Iris pigment epithelial cell (primary cell): ENCODE data around the gene PSMB8.
"Not testable (repeated sequence)": the region's sequence is repeated elsewhere in the genome, so short reads cannot be mapped to it uniquely, and the experiment has no call there.

Experiments used
- DNase-seq: peaks from one replicate; pipeline ENCODE4 v3.0.0-alpha.2; 2011; ENCODE audit warnings: low read depth

PSMB8 gene

DNA sequence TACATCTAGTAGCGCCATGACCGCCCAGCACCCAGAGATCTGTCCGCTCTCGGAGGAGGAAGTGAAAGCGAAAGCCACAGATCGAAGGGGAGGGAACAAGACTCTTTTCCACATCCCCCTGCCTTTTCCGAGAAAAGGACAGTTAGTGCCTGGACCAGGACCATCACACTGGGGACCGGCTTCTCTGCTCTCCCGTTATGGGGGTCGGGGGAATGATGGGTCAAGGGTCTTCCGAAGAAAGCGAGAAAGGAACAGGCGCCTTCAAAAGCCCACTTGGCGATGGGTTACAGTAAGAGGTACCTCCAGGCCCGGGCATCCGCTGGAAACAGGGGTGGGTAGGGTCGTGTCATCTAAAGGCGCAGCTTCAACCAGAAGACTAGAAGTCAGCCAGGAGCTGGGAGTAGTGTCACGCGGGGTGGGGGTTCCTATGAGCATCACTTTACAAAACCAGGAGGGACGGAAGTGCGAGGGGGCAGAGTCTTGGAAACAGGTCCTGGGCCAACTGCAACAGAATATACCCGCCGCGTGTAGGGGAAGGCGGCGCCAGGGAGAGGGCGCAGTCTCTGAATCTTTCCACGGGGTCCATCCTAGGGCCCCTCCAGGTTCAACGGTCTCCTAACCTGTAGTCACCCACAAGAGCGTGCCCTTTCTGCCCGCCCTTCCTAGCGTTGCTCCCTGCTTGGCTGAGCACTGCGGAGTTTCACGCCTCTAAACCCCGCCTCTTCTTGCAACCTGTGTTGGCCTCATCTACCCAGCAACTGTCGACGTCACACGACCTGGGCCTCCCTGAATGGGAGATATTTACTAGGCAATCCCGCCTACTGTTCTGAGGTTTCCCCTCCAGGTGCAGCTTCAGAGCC is at the start of gene PSMB8:
Gene PSMB8, minus strand, starts transcription at position 69 of the 860 bp plus-strand sequence. Its CDS starts 51 bp downstream, at position 18.
- peak; percentile 94 for DNase-seq

DNA sequence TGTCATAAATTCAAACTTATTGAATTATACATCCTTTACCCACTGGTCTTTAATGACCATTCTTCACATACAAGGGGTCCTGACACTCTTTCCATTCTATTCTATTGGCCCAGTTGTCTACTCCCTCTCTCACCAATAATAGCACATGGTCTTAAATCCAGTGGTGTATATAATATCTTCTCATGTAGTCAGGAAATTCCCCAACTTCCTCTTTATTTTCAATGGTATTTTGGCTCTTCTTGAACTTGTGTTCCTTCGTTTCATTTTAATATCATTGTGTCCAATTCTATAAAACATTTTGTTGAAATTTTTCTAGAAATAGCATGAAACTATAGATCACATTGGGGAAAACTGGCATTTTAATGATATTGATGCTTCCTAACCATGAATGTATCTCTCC is 47.0 kb upstream of the PSMB8 start:
- DNase-seq, result no peak

DNA sequence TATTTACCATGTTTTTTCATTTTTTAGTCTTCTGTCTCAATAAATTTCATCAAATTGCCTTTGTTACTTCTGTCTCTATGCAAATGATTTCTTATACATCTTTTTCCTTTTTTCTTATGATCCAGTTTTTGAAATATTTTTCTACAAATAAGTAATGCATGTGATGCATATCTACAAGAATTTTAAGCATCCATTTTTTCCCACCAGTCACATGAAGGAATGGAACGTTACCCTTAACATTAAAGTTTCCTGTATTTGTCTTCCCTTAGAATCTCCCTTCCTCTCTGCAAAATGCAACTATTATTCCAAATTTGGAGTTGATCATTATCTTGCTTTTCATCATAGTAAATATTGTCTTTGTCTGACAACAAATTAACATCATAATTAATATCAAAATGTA is 45.7 kb upstream of the PSMB8 start:
- peak; percentile 6 for DNase-seq

DNA sequence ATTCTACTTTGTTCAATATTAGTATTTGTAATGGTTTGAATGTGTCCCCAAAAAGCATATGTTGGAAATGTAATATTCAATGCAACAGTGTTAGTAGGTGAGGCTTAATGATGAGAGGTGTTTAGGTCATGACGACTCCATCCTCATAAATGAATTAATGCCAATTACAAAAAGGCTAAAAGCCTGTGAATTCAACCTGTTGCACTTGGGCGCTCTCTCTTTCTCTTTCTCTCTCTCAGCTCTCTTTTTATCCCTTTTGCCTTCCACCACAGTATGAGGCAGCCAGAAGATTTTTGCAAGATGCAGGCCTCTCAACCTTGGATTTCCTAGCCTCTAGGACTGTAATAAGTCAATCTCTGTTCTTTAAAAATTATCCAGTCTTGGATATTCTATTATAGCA is 44.7 kb upstream of the PSMB8 start:
- no peak for DNase-seq

DNA sequence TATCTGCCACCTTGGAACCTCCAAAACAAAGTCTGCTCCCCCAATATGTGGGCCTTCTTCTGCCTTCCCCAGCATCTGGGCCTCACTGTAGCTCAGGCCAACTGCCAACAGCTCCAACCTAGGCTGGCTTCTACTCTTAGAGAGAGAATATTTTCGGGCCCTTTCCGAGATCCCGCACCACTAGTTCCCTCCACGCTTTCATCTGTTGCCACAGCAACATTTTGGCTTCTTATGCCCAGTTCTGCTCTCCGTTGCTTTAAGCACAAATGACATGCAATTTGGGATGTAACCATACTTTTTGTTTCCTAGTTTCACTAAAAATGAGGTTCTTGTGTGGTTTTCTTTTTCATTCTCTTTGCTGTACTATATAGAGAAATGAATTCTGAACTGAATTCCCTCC is 43.8 kb upstream of the PSMB8 start:
- DNase-seq, result no peak

DNA sequence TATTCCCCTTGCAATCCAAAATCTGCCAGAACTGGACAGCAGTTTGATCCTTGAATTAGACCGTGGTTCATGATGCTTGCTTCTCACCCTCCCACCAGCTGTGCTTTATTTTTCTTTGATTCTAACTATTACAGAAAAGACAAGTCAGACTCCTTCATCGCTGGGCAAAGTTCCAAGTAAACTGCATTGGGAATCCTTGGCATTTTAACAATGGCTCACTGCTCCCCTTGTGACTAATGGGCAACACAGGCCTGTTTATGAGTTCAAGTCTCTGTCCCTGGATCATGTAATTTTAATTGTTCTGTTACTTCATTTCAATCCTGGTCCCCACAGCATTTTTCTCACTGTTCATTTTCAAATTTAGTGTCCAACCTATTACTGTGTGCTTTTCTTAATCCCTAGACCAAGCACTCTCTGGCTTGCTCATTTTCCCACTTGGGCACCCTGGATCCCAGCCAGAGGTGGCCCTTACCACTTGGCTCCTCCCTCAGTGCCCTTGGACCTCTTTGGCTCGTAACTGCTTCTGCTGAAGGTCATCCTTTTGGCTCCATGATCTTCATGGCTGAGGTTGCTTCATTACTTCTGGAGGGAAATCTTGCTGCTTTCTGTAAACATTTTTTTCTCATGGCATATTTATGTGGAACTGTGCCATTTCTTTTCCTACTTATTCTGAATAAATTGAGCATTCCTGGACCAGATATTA is 43.0 kb upstream of the PSMB8 start:
- peak; percentile 78 for DNase-seq

DNA sequence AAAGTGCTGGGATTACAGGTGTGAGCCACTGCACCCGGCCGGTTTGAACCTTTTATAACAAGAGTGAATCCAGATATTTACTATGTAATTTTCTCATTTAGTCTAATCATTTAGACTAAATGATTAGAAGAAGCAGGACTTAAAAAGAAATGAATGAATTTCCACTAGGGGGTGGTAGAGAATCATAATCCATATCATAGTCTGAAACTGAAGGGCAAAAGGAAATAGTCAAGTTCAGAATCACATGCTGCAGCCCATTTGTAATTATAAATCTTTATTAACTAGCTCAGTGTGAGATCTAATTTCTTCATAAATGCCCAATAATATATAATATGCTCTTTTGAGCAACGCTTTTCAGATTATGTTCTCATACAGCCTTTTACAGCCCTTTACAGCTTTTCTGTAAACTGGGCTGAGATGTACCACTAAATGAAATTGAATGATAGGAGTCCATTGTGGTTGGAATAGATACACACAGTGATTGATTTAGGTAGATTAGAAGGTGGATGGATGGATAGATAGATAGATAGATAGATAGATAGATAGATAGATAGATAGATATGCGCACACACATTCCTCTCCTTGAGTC is 41.9 kb upstream of the PSMB8 start:
- DNase-seq, result peak; percentile 76

DNA sequence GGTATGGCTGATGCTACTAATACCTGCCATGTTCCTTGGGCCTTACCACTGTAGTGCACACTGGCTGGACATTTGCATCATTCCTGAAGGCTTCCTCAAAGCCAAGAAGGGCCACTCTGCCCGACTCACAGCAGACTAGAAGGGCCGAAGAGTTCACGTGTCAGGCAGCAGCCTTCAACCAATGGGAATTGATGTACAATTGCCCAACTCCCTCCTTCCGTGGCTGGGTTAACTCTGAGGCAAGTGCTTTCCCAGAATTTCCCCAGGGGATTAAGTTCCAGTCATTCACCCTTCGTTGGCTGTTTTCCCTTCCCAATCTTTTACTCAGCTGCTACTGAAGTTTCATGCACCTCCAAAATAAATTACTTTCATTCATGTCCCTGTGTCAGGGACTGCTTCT is 39.9 kb upstream of the PSMB8 start:
- peak; percentile 69 for DNase-seq

DNA sequence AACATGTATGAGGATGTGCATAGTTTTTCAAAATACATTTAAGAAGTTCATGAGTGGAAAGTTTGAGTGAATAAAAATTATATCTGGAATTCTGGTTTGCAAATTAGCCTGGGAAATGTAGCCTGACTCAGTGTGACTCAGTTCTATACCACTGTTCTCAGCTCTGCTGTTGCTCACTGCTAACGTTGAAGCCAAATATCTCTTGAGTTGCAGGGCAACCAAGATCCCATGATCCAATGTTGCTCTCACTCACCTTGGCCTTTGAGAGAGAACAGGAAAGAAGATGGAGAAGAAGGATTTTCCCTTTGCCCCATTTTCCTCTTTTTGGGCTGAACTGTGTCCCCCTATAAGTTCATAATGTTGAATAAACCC is 39.0 kb upstream of the PSMB8 start:
- peak; percentile 65 for DNase-seq

DNA sequence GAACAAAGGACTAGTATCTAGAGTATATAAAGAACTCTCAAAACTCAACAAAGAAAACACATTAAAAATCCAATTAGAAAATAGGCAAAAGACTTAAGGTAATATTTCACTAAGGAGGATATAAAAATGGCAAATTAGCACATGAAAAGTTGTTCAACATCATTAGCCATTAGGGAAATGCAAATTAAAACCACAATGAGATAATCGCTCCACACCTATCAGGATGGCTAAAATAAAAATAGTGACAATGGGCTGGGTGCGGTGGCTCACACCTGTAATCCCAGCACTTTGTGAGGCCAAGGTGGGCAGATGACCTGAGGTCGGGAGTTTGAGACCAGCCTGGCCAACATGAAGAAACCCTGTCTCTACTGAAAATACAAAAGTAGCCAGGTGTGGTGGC is 37.1 kb upstream of the PSMB8 start:
- not testable (repeated sequence) for DNase-seq

DNA sequence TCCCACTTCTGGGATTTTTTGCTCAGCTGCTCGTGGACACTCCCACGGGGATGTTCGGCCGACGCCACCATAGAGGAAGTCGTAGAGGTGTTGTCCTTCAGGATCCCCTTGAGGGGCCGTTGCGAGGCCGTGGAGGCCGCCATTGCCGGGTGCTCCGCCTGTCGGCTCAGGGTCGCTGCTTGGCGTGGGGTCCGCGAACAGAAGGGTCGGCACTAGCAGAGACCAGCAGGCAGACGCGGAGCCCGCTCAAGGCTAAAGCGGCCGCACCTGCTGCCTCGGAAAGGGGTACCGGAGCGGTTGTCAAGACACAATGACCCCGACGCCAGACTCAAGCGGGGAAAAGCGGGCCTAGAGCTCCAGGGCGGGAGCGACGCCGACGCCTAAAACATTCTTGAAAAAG is 35.8 kb upstream of the PSMB8 start:
- DNase-seq, result no peak

DNA sequence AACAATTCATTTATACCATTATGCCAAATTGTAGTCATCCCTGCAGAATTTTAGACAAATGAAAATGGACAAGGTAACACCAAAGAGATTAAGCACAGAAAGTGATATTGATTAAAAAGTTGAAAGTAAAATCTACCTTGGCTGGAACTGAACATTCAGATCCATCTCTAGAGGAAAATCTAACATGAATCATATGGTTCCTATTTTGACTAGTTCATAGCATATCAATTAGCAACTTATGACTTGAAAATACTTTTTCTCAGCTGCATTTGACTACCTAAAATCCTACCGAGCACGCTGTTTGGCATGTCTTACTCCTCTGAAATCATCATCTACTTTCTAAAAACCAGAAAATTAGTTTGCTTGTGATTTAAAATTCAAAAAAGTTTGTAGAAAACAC is 32.8 kb upstream of the PSMB8 start:
- DNase-seq, result no peak

DNA sequence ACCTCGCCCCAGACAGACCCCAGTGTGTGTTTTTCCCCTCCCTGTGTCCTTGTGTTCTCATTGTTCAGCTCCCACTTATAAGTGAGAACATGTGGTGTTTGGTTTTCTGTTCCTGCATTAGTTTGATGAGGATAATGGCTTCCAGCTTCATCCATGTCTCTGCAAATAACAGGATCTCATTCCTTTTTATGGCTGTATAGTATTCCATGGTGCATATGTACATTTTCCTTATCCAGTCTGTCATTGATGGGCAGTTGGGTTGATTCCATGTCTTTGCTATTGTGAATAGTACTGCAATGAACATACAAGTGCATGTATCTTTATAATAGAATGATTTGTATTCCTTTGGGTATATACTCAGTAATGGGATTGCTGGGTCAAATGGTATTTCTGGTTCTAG is 30.1 kb upstream of the PSMB8 start:
- DNase-seq, result not testable (repeated sequence)

DNA sequence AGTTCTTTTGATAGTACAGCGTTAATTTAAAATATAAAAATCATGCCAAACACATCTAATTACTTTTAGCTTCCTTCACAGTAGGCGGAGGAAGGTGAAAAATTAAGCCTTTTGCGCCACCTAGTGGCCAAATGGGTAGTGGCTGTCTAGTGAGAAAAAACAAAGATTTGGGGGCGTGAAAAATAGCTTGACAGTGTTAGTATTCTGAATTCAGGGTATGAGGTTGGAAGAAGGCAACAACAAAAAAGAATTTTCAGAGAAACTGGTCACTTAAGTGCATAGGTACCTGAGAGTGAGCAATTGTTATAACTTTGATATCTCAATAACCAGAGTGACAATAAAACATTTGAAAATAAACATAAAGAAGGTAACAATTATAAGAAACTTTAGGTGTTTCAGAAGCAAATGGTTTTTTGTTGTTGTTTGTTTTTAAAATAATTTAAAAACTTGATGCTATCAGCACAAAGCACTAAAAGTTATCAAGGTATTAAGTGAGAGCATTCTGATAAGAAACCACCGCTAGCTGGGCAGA is 24.5 kb upstream of the PSMB8 start:
- peak; percentile 56 for DNase-seq

DNA sequence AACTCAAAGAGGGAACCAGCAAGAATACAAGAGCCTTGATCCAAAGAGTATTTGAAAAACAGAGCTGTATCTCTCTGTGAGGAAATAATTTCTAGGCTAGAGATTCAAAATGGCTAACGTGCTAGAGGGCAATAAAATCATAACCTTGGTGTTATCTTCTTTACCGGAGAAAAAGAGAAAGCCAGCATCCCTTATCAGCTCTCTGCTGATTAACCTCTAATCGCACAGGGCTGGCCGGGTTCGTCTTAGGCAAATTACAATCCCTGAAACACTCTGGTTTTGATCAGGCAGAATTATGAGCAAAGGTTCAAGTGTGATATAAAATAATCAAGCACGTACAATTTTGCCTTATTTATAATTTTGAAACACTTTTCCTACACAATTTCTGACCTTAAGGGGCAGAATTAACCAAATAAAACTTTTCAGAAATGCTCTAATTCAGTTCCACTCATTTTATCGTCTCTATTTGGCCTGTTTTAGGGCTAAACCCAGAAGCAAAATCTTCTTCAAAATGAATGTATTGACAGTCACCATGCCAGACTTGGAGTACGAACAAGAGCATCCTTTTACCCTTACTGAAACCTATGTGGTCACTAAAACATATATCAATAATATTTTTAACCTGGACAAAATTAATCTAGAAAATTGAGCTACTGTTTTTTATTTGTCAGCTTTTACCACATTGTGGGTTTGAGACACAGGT is 23.9 kb upstream of the PSMB8 start:
- DNase-seq, result no peak

DNA sequence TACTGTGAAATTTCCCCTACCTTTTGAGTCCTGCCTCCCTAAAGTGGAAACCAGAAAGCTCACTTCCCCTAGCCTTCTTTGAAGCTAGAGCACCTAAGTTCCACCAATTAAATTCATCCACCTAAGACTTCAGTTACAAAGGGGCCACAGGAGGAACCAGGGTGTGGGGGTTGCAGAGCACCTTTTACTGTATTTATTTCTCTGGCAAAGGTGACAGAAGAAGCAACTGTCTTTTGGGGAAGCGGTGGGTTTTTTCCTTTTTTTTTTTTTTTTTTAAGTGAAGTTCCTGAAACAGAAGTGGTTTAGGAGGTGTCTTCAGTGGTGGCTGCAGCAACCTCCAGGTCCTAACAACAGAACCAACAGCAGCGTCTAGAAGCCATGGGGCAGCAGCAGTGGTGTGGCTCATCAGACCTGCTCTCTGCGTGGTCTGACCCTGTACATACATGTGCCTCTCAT is 23.2 kb upstream of the PSMB8 start:
- DNase-seq, result no peak

DNA sequence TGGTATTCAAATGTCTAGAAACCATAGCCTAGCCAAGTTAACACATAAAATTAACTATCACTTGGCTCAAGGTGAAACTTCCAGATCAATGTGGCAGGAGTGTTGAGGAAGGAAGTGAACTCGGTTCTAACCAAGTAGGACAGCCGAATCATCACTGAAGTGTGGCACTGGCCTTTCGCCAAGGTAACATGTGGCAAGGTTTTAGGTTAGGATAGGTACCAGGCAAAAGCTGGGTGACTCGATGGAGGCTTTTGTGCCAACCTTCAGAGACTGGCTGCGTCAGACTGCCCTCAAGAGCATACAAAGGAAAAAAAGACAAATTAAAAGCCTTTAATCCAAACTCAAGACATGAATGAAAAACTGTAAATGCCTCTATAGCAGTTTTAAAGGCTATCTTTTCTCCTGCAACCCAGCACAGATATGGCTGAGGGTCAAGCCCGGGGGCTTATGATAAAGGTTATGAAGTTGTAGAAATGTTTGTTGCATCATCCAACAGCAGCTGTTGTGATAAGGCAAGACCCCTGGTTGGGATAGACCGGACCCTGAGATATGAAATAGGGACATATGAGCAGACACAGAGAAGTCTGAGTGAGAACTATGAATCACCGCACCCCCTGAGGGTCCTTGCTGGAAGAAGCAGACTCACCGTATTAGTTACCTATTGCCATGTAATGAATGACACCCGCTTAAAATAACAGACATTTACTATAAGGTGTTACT is 22.0 kb upstream of the PSMB8 start:
- no peak for DNase-seq

DNA sequence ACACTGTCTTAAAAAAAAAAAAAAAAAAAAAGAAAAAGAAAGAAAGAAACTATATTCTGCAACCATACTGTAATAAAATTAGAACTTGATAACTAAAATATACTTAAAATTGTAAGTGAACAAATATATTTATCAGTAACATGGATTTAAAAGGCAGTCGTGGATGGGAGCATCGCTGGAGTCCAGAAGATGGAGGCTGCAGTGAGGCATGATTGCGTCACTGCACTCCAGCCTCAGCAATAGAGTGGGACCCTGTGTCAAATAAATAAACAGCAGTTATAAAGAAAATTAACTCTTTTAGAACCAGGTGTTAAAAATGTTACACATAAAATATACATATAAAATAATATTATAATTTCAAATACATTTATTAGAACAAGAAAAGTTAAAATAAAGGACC is 18.9 kb upstream of the PSMB8 start:
- no peak for DNase-seq

DNA sequence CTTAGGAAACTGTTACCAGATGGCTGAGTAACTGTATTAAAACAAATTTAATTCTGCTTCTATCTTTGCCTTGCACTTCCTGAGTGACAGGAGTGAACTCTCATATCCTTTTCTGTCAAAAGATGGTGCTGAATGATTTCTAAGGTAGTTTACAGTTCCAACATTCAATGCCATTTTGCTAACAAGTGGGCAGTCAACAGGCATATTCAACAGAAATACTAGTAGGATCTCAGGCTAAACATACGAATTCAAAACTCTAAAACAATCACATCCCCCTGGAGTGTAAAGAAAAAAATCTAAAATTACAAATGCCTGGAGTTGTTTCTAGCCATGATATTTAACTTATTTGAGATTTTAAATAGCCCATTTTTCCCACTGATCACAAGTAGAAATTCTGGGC is 16.8 kb upstream of the PSMB8 start:
- DNase-seq, result no peak

DNA sequence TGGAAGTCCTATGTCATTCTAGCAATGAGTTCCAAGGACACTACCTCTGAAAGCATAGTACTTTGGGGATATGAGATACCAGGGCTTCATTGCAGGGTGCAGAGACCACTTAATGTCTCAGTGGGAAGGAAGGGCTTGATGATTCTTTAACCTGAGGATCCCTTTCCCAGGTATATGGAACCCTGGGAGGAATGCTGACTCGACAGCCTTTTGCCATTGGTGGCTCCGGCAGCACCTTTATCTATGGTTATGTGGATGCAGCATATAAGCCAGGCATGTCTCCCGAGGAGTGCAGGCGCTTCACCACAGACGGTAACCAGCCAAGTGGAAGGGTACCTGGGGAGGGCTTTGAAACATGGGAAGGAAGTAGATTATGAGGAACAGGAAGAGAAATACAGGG is 14.3 kb upstream of the PSMB8 start:
- no peak for DNase-seq

DNA sequence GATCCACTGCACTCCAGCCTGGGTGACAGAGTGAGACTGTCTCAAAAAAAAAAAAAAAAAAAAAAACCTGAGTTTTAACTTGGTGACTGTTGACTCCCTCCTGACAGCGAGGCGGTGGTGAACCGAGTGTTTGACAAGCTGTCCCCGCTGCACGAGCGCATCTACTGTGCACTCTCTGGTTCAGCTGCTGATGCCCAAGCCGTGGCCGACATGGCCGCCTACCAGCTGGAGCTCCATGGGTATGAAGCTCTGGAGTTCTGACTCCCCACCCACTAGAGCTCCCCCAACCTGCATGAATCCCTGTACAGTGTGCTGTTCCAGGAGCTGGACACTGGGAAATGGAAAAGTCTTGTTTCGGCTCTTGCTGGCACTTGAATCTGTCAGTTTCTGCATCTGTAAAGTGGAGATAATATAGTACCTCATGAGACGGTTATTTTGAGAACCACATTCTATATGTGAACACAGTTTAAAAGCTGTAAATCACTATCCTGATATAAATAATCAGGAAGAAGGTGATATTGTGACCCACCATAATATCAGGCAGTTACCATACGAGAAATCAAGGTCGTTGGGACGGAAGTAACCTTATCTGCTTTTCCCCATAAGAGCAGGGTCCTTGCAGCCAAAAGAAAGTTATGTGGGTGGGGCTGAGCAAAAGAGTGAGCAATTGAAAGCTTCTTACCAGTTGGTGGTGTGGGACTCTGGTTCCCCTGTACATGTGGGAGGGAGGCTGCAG is 13.5 kb upstream of the PSMB8 start:
- DNase-seq, result no peak
